Stimulated activated CD4-positive, alpha-beta T cell treated with anti-CD3 and anti-CD28 coated beads, TNF-alpha, amount 100 ng/mL, for 4 hours (primary cell): ENCODE results near the gene ATP6V1G3.
A peak's percentile ranks its signal among the peaks of the same experiment; 100 is the strongest.
"Not testable (repeated sequence)": the region's sequence is repeated elsewhere in the genome, so short reads cannot be mapped to it uniquely, and the experiment has no call there.

Experiments
- DNase-seq, 3 experiments: peaks; one replicate each; pipeline ENCODE4 v3.0.0-alpha.2; 2020; ENCODE audit warnings: low read depth in 3 of 3

ATP6V1G3 gene

GRCh38 chr1:198540580-198540979, at the start of gene ATP6V1G3:
TSS of gene ATP6V1G3 (minus strand) at chr1:198540680. CDS start at chr1:198540650, 30 bp downstream.
- DNase-seq: no peak

- no peak for DNase-seq
Observed at GRCh38 chr1:198588845-198589244, 48.4 kb upstream of the ATP6V1G3 start.

GRCh38 chr1:198584163-198584562, 43.7 kb upstream of the ATP6V1G3 start:
- no peak for DNase-seq

DNA sequence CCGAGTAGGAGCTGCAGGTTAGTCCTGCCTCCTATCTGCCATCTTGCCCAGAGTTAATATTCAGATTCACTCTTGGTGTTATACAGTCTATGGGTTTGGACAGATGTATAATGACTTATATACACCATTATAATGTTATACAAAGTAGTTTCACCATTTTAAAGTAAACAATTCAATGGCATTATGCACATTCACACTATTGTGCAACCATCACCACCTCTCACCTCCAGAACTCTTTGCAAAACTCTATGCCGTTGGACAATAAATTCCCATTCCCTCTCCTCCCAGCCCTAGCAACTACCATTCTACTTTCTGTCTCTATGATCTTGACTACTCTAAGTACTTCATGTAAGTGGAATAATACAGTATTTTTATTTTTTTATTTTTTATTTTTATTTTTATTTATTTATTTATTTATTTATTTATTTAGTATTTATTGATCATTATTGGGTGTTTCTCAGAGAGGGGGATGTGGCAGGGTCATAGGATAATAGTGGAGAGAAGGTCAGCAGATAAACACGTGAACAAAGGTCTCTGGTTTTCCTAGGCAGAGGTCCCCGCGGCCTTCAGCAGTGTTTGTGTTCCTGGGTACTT, 42.8 kb upstream of the ATP6V1G3 start:
- DNase-seq: not testable (repeated sequence)

DNA sequence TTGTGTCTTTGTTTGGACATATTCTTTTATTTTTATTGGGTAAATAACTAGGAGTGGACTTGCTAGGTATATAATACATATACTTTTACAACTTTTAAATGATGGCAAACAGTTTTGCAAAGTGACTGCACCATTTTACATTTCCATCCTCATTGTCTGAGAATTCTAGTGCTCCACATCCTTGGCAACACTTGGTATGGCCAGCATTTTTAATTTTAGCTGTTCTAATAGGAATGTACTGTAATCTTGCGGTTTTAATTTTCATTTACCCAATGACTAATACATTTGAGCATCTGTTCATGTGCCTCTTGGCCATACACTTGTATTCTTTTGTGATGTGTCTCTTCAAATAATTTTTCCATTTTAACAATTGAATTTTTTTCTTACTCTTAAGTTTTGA, 37.0 kb upstream of the ATP6V1G3 start:
- DNase-seq: no peak

DNA sequence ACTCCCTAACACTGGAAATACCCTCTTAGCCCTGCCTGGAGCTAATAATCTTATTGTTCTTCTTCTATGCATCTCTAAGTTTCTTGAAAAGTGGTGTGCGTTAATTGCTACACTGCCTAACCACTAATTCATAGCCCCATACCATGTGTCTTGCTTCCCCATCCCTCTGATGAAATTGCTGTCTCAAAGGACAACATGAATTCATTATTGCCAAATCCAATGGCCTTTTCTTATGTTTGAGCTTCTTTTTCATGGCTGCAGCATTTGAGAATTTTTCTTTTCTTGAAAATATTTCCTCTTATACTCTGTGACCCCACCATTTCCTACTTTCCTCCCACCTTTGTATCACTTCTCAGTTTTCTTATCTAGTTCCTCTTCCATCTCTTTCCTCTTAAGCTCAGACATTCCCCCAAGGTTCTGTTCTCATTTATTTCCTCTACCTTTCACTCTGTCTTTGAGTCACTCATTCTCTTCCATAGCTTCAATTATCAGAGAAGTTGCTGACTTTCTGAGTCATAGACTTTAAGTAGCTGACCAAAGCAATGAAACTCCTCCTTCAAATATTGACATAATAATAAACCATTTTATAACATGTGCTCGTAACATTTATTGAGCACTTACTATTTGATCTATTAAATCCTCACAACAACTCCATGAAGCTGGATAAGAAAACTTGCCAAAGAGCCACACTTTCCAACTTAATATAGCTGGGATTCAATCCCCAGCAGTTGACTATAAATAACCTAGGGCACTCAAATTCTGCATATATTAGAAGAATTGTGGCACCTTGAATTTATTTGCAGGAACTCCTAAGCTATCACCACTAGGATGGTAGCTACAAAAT, 35.5 kb upstream of the ATP6V1G3 start:
- no peak for DNase-seq

DNA sequence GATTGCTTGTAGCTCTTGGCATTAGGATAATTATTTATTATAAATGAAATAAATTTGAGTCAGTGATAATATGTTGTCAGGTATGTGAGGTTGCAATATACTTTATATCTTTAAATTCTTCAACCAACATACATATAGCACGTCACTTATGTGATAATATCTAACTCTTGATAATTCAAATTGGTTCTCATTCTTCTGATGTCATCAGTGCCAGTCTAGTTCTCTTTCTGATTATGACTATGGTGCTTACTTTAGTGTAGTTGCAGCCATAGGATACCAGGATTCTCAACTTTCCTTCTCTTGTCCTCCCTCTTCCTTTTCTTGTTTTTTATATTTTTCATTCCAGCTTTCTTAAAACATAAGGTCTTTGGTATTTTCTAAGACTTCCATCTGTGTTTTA, 34.8 kb upstream of the ATP6V1G3 start:
- no peak for DNase-seq

- DNase-seq: no peak
Observed at GRCh38 chr1:198574325-198574724, 33.8 kb upstream of the ATP6V1G3 start.

- DNase-seq: no peak
Observed at GRCh38 chr1:198564716-198565115, 24.2 kb upstream of the ATP6V1G3 start.

DNA sequence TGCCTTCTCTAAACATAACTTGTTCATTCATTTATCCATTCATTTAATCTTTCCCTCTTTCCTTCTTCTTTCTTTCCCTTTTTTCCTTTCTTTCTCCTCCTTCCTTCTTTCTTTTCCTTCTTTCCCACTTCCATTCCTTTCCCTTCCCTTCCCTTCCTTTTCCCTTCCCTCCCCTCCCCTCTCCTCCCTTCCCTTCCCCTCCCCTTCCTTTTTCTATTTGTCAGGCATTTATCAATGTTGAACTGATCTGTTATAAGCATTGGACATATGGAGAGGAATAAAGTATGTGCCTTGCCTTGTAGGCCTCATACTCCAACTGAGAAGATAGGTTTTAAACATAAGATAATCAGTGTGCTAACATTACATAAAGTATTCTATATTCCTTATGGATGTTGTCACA, 23.7 kb upstream of the ATP6V1G3 start:
- no peak for DNase-seq

GRCh38 chr1:198563583-198563982, 23.1 kb upstream of the ATP6V1G3 start:
- no peak for DNase-seq

GRCh38 chr1:198560161-198560560, 19.7 kb upstream of the ATP6V1G3 start:
- DNase-seq: no peak

- no peak for DNase-seq
Observed at GRCh38 chr1:198559362-198559761, 18.9 kb upstream of the ATP6V1G3 start.

GRCh38 chr1:198558402-198558801, 17.9 kb upstream of the ATP6V1G3 start:
- no peak for DNase-seq

GRCh38 chr1:198556971-198557370, 16.5 kb upstream of the ATP6V1G3 start:
- DNase-seq: peak in 2 of 3 experiments; percentile 9 to 28

DNA sequence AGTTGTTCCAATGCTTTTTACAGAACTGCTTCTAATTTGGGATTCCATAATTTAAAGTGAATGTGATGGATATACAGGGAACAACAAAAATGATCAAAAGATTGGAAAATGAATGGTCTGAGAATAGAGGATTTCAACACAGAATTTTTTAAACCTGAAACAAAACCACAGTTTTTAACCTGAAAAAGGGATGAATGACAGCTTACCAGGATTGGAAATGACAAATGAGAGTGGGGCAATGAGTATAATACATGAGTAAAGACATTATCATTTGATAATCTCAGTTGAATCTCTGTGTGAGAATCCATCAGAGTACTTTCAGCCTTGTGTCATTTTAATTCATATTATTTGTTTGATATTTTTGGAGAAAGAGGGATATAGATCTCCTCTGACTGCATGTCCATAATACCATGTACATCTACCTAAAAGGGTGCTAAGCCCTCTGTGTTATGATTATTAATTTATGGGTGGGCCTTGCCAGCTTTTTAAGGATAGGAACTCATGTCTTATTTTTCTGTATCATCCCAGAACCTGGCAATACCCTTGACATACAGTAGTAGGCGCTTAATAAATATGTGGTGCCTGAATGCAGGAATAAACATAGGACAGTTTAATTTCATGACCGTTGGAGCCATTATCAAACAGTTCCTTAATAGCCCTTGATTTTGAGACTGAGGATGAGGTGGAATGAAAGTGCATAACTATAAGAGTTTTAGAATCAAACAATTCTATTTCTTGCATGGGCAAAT, 12.4 kb upstream of the ATP6V1G3 start:
- DNase-seq: no peak

GRCh38 chr1:198550941-198551524, 10.6 kb upstream of the ATP6V1G3 start:
- no peak for DNase-seq

DNA sequence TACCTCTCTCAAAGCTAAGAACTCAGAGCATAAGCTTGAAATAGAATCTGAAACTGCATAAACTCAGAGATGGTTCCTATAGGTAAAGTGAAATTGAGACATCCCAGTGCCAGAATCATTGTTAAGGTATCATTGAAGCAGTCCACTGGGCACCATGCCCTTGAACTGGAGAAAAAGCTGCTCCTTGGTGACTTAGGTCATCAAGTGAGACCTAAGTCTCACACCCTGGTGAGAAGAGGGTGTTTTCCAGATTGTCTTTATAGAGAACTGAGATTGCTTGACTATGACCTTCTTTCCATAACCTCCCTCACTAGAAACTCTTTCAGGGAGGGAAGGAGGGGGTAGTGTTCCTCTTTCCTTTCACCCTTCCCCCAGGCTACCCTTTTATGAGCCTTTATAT, 9.4 kb upstream of the ATP6V1G3 start:
- no peak for DNase-seq

DNA sequence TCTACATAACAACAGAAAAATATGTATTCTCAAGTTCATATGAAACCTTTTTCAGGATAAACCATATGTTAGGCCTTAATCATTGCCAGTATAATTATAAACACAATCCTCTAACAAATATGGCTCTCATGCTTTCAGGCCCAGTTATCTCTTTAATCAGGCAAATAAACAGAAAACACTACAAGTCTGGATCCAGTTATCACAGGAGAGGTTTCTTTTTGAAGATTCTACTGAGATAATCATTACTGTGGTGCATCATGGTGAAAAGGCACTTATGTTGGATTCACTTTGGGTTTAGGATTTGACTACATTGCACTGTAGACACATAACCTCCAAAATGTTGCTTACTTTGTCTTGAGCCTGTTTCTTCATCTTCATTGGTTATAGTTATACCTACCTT, 8.4 kb upstream of the ATP6V1G3 start:
- no peak for DNase-seq

DNA sequence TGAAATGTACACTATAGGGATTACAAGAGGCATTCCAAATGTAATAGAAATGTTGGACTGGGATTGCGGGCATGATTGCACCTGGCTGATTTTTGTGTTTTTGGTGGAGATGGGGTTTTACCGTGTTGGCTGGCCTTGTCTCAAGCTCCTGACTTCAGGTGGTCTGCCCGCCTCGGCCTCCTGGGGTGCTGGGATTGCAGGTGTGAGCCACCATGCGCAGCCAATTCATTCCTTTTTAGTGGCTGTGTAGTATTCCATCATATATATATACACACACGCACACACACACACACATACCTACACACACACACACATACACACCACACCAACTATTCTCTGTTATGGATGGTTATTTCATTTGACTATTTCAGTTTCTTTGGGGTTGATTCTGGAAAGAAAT, 4.7 kb upstream of the ATP6V1G3 start:
- no peak for DNase-seq

- no peak for DNase-seq
Observed at GRCh38 chr1:198544265-198544664, 3.8 kb upstream of the ATP6V1G3 start.

DNA sequence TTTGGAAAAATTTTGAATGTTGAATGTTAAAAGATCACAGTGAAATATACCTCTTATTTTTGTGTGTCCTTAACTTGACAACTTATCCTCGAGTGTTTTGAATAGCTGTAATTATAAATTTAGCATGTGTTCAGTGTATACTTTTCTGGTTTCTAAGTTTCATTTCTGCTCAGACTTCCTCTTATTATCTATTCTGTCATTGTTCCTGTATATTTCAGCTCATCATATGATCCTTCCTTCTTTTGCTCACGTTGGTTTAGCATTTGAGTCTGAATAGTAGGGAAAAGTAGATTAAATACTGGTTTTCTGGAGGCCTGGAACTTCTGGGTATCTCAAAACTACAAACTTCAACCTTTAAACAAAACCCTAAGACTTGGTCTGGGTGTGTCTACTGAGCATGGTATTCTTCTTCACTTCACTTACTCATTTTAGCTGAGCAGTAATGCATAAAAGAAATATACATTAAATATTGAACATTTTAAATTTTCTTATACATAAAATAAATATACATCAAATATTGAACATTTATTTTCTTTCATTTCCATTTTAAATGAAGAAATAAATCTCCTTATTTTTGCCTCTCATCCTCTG, 3.3 kb upstream of the ATP6V1G3 start:
- no peak for DNase-seq
